Endodermal cell (in vitro differentiated cells): ENCODE measurements around the gene MT1H. TPM values are rescaled to one million over a fixed set of nuclear protein-coding genes. Genes with fewer than 3 reads are reported as not detected.

Experiments used
- DNase-seq: peaks from one replicate; pipeline ENCODE4 v3.0.0-alpha.2; 2017
- H3K27ac ChIP-seq: 2 replicates; pipeline ENCODE4 v1.5.1; 2013; ENCODE audit warnings: mild to moderate bottlenecking, low read depth, low read length, moderate library complexity
- H3K27me3 ChIP-seq: 2 replicates; pipeline ENCODE4 v1.6.1; 2013; ENCODE audit warnings: mild to moderate bottlenecking, low read length, moderate library complexity; ENCODE audit not compliant: insufficient read depth, control insufficient read depth, poor library complexity, severe bottlenecking
- H3K36me3 ChIP-seq: 2 replicates; pipeline ENCODE4 v1.7.0; 2013; ENCODE audit warnings: mild to moderate bottlenecking, low read length, moderate library complexity; ENCODE audit not compliant: control insufficient read depth, insufficient read depth
- H3K4me1 ChIP-seq: one replicate; pipeline ENCODE4 v1.7.0; 2013; ENCODE audit warnings: low read length; ENCODE audit not compliant: control insufficient read depth, insufficient read depth
- H3K4me3 ChIP-seq: 2 replicates; pipeline ENCODE4 v1.5.1; 2013; ENCODE audit warnings: mild to moderate bottlenecking, low read length, moderate library complexity
- H3K9ac ChIP-seq: 2 replicates; pipeline ENCODE4 v1.6.1; 2013; ENCODE audit warnings: mild to moderate bottlenecking, low read length, moderate library complexity; ENCODE audit not compliant: poor library complexity, severe bottlenecking; ENCODE audit errors: extremely low read depth
- H3K9me3 ChIP-seq: 2 replicates; pipeline ENCODE4 v1.6.1; 2013; ENCODE audit warnings: mild to moderate bottlenecking, low read length, moderate library complexity; ENCODE audit not compliant: control insufficient read depth
- H3K27ac Mint-ChIP-seq: 2 replicates; pipeline ENCODE4 v1.8.0; 2020; ENCODE audit warnings: mixed read lengths
- H3K27me3 Mint-ChIP-seq: 2 replicates; pipeline ENCODE4 v1.8.0; 2021; ENCODE audit warnings: mild to moderate bottlenecking, mixed read lengths; ENCODE audit not compliant: insufficient read depth
- H3K36me3 Mint-ChIP-seq: 2 replicates; pipeline ENCODE4 v1.8.0; 2020; ENCODE audit warnings: low read depth, mixed read lengths
- H3K4me1 Mint-ChIP-seq: 2 replicates; pipeline ENCODE4 v1.8.0; 2020; ENCODE audit warnings: mixed read lengths
- H3K4me3 Mint-ChIP-seq: 2 replicates; pipeline ENCODE4 v1.8.0; 2020; ENCODE audit warnings: mild to moderate bottlenecking, moderate library complexity, mixed read lengths
- H3K9me3 Mint-ChIP-seq: 2 replicates; pipeline ENCODE4 v1.8.0; 2020; ENCODE audit warnings: mild to moderate bottlenecking, mixed read lengths
- WGBS, 2 experiments: methylation state at CpG; one replicate each; pipeline versions ENCODE4 v1.1.5 to v1.1.7; 2013; ENCODE audit warnings: missing lambda C conversion rate in 2 of 2, mixed read lengths in 1 of 2; ENCODE audit not compliant: insufficient coverage in 1 of 2, insufficient read length in 1 of 2; 5-methylcytosine and 5-hydroxymethylcytosine counted together
- total RNA-seq, 2 donors: library from RNA; stranded (reverse); fragmentation: NEBNext Ultra II Directional in 1 of 2; extraction: Animal tissue kit (Norgen Biotek cat#: 25700) in 1 of 2; gene quantifications; 2 replicates in 1 of 2; 3 replicates in 1 of 2; pipeline ENCODE4 v1.2.1, GENCODE V29; 2021
- TF ChIP-seq, protein P1 (sequence below): fragments of 200-600 bp; sonication (generic); conservative IDR thresholded peaks from 2 replicates; pipeline ENCODE4 v1.5.0; 2021; ENCODE audit warnings: antibody characterized with exemption, mild to moderate bottlenecking

Gene MT1H
- total RNA-seq, 2 donors from 2014 or later, result 1.6 TPM; not detected in 1

DNA sequence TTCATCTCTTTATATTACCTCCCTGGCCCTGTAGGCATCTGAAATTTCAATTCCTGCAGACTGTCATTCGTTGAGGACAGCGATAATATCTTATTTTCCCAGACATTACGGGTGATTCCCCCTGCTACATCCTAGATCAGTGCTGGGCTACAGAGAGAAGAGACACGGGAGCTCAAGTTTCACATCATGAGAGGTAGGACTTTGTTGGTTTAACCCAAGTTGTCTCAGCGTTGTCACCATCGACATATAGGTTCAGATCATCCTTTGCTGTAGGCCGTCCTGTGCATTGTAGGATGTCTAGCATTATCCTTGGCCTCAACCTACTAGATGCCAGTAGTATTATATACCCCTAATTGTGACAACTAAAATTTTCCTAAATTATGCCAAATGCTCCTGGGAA lies 31.9 kb downstream of the MT1H start:
- no peak for DNase-seq
- Mint-ChIP-seq H3K36me3 (no peaks in the 10 kb centered on the region), H3K4me3 (no peak overlapping the region), H3K9me3 (peaks cover 13% of the 10 kb centered on the region), H3K27me3 (peaks cover 3% of the 10 kb centered on the region), H3K27ac (no peak overlapping the region), H3K4me1 (no peaks in the 10 kb centered on the region)
- no peak overlapping the region for H3K9ac ChIP-seq
- no peaks in the 10 kb centered on the region for H3K27me3 ChIP-seq
- WGBS, 2 experiments, result 81 to 82% methylated on average over 7 of the region's 7 CpGs
- H3K27ac ChIP-seq, result no peak overlapping the region
- peaks cover 10% of the 10 kb centered on the region for H3K9me3 ChIP-seq
- H3K4me1 ChIP-seq, result no peaks in the 10 kb centered on the region
- H3K4me3 ChIP-seq, result no peak overlapping the region
- no peaks in the 10 kb centered on the region for H3K36me3 ChIP-seq
- TF ChIP-seq, protein P1, sequence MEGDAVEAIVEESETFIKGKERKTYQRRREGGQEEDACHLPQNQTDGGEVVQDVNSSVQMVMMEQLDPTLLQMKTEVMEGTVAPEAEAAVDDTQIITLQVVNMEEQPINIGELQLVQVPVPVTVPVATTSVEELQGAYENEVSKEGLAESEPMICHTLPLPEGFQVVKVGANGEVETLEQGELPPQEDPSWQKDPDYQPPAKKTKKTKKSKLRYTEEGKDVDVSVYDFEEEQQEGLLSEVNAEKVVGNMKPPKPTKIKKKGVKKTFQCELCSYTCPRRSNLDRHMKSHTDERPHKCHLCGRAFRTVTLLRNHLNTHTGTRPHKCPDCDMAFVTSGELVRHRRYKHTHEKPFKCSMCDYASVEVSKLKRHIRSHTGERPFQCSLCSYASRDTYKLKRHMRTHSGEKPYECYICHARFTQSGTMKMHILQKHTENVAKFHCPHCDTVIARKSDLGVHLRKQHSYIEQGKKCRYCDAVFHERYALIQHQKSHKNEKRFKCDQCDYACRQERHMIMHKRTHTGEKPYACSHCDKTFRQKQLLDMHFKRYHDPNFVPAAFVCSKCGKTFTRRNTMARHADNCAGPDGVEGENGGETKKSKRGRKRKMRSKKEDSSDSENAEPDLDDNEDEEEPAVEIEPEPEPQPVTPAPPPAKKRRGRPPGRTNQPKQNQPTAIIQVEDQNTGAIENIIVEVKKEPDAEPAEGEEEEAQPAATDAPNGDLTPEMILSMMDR, result no peak

DNA sequence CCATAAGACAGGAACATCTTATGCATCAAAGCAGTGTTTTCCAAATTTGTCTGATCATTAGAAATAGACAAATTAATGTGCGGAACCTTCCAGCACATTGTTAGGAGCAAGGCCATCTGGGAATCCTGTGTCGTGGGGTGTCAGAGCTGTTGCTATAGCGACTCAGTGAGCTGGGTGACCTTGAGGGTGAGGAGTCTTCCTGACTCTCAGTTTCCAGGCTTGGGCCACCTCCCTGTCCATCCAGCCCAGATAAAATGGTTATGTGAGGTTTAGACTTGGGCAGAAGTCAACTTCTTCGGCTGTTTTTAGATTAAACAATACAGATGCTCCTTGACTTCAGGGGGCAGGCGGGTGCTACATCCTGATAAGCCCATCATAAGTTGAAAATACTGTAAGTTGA lies 33.2 kb downstream of the MT1H start:
- H3K4me1 ChIP-seq, result no peaks in the 10 kb centered on the region
- peaks cover 3% of the 10 kb centered on the region for H3K27me3 Mint-ChIP-seq
- H3K4me1 Mint-ChIP-seq, result no peaks in the 10 kb centered on the region
- H3K4me3 Mint-ChIP-seq, result no peak overlapping the region
- no peaks in the 10 kb centered on the region for H3K27me3 ChIP-seq
- no peak for DNase-seq
- H3K27ac Mint-ChIP-seq, result no peak overlapping the region
- no peak overlapping the region for H3K27ac ChIP-seq
- peaks cover 5% of the 10 kb centered on the region for H3K9me3 Mint-ChIP-seq
- no peak overlapping the region for H3K9ac ChIP-seq
- no peaks in the 10 kb centered on the region for H3K36me3 ChIP-seq
- H3K4me3 ChIP-seq, result no peak overlapping the region
- H3K9me3 ChIP-seq, result peaks cover under 1% of the 10 kb centered on the region
- H3K36me3 Mint-ChIP-seq, result no peaks in the 10 kb centered on the region
- TF ChIP-seq, protein P1, result no peak
- WGBS, 2 experiments, result 92 to 95% methylated on average over 3 to 5 of the region's 5 CpGs

DNA sequence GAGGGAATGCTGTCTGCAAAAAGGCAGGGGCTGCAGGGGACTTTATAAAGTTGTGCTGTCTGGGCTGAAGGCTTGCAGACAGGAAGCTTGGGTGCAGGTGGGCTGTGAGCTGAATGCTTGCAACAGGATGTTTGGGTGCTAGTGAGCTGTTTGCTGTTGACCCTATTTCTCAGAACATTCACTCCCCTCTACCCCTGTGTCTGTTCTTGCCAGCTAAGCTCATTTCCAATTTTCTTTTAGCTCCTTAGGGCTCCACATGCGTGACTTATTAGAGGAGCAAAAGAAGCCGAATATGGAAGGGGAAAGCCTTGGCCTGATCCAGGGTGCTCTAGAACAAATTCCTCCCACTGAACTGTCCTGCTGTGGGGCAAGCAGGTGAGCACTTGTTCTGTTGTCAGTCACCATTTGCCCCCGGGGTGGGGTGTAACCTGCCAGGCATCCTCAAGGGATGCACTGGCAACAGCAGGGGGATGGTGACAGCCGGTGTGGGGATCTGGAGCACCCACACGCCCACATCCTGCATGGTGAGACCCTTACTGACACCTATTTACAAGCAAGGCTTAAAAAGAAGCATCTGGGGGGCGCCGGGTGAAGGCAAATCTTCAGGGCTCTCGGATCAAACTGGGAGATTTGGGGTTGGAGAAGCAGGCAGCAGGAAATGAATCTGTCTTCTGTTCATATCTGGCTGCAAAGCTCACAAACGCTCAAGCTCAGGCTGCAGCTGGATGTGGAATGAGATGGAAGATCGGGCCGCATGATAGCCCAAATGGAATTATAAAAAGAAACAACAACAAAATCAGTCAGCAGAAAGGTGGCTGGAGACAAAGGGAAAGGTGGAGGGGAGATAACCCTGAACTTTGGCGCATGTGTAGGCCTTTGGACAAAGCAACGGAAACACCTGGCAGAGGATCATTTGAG lies 39.2 kb downstream of the MT1H start:
- H3K36me3 ChIP-seq, result no peaks in the 10 kb centered on the region
- WGBS, 2 experiments, result 83 to 87% methylated on average over 9 to 13 of the region's 13 CpGs
- no peaks in the 10 kb centered on the region for H3K9me3 Mint-ChIP-seq
- TF ChIP-seq, protein P1, result no peak
- no peaks in the 10 kb centered on the region for H3K4me1 ChIP-seq
- no peaks in the 10 kb centered on the region for H3K36me3 Mint-ChIP-seq
- no peak overlapping the region for H3K27ac Mint-ChIP-seq
- H3K27me3 ChIP-seq, result no peaks in the 10 kb centered on the region
- H3K4me3 ChIP-seq, result no peak overlapping the region
- peaks cover 6% of the 10 kb centered on the region for H3K27me3 Mint-ChIP-seq
- H3K9me3 ChIP-seq, result no peaks in the 10 kb centered on the region
- H3K9ac ChIP-seq, result no peak overlapping the region
- H3K4me3 Mint-ChIP-seq, result no peak overlapping the region
- peaks cover 11% of the 10 kb centered on the region for H3K4me1 Mint-ChIP-seq
- peak; percentile 51 for DNase-seq
- H3K27ac ChIP-seq, result no peak overlapping the region
